ENCODE results near the gene TUBG1.
"Not testable (repeated sequence)": the region's sequence is repeated elsewhere in the genome, so short reads cannot be mapped to it uniquely, and the experiment has no call there.

Gene TUBG1

GRCh38 chr17:42657824-42658588 lies 48.5 kb downstream of the TUBG1 start:
- H3K4me3 ChIP-seq (ENCODE audit: control insufficient read depth, low read depth, low read length), result no peak overlapping the region
- TF ChIP-seq CTCF (IDR thresholded peaks at IDR 0.05; ENCODE audit: control insufficient read depth, insufficient read depth, low read depth, low read length, missing control alignments), result no peak
- DNase-seq (ENCODE audit: low read depth), result no peak

GRCh38 chr17:42659079-42659931 lies 49.8 kb downstream of the TUBG1 start, which contains the start of gene TUBG2:
TUBG2 (plus strand) TSS chr17:42659284; CDS start chr17:42659504, 220 bp downstream.
- TF ChIP-seq CTCF (IDR thresholded peaks at IDR 0.05; ENCODE audit: control insufficient read depth, insufficient read depth, low read depth, low read length, missing control alignments), result no peak
- H3K4me3 ChIP-seq (ENCODE audit: control insufficient read depth, low read depth, low read length), result peak within 1 kb of the TSS; percentile 69
- DNase-seq (ENCODE audit: low read depth), result no peak

GRCh38 chr17:42659932-42660274 lies 50.4 kb downstream of the TUBG1 start:
- DNase-seq (ENCODE audit: low read depth), result not testable (repeated sequence)
- H3K4me3 ChIP-seq (ENCODE audit: control insufficient read depth, low read depth, low read length), result peak overlapping the region; percentile 69

GRCh38 chr17:42660692-42661345 lies 51.3 kb downstream of the TUBG1 start:
- H3K4me3 ChIP-seq (ENCODE audit: control insufficient read depth, low read depth, low read length), result no peak overlapping the region
- TF ChIP-seq CTCF (IDR thresholded peaks at IDR 0.05; ENCODE audit: control insufficient read depth, insufficient read depth, low read depth, low read length, missing control alignments), result no peak
- no peak for DNase-seq (ENCODE audit: low read depth)
